Activated T-cell treated with anti-CD3 and anti-CD28 coated beads for 48 hours (primary cell): ENCODE results near the gene PSPH.
A peak's percentile ranks its signal among the peaks of the same experiment; 100 is the strongest.
"Not testable (repeated sequence)": the region's sequence is repeated elsewhere in the genome, so short reads cannot be mapped to it uniquely, and the experiment has no call there.

Experiments used
- DNase-seq: peaks from one replicate; pipeline ENCODE4 v3.0.0-alpha.2; 2020; ENCODE audit warnings: low read depth

PSPH gene

DNA sequence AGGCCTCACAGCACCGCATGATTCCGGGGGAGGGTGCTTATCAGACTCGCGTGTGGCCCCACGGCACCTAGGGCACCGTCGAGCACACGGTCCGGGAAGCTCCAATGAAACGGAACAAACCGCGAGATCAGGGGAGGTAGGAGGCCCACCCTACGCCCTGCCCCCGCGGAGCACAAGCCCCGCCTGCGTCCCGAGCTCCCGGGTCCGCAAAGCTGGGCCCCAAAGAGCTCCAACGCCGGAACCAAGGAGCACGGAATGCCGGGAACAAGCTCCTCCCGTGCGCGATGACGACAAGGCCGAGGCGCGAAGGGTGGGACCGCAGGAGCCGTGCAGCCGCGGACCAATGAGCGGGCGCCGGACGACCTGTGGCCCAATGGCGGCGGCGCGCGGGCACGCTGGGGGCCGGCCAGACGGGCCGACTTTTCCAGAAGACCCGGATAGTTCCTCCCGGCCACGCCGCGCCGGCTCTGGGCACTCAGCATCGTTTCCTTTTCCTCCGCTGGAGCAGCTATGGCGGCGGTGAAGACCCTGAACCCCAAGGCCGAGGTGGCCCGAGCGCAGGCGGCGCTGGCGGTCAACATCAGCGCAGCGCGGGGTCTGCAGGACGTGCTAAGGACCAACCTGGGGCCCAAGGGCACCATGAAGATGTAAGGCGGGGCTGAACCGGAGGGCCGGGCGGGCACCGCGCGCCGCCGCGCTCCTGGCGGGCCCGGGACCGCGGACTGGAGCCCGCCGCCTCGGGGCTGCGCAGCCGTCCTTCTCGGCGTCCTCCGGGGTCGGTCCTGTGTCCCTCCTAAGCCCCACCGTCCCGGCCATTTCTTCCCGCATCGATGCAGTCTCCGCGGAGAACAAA lies at the start of gene PSPH, which contains the start of gene CCT6A:
Gene PSPH (minus strand): TSS at position 106 of the 853 bp plus-strand sequence. CDS start 30,232 bp downstream, outside the sequence.
Gene CCT6A (plus strand): TSS at position 427 of the 853 bp plus-strand sequence. CDS start 84 bp downstream, at position 511.
- DNase-seq = peak; percentile 94

DNA sequence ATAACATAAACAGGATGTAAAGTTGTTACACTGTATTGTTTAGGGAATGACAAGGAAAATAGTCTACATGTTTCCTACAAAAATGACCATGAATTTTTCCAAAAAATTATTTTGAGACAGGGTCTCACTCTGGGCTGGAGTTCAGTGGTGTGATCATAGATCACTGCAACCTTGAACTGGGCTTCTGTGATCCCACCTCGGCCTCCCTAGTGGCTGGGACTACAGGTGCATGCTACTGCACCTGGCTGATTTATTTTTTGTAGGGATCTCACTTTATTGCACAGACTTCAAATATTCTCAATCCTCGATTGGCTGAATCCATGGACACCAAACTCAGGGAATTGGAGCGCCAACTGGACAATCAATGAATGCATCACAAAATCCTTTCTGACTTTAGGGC lies 48.4 kb upstream of the PSPH start:
- no peak for DNase-seq

DNA sequence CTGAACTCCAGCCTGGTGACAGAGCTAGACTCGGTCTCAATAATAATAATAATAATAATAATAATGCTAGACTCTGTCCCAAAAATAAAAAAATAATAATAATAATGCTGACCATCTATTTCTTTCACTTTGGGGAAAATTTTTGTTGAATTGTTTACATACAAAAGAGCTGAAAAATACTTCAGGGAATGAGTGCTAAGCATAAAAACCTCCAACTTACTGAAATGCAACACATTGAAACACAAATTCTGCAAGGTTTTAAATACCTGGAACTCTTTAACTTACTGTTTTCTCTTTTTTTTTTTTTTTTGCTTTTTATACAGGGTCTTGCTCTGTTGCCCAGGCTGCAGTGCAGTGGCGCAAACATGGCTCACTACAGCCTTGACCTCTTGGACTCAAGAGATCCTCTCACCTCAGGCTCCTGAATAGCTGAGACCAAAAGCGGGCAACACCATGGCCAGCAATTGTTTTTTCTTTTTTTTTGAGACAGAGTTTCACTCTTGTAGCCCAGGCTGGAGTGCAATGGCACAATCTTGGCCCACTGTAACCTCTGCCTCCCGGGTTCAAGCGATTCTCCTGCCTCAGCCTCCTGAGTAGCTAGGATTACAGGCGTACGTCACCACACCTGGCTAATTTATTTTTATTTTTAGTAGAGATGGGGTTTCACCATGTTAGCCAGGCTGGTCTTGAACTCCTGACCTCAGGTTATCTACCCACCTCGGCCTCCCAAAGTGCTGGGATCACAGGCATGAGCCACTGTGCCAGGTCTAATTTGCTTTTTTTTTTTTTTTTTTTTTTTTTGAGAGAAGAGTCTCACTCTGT lies 47.2 kb upstream of the PSPH start:
- not testable (repeated sequence) for DNase-seq

DNA sequence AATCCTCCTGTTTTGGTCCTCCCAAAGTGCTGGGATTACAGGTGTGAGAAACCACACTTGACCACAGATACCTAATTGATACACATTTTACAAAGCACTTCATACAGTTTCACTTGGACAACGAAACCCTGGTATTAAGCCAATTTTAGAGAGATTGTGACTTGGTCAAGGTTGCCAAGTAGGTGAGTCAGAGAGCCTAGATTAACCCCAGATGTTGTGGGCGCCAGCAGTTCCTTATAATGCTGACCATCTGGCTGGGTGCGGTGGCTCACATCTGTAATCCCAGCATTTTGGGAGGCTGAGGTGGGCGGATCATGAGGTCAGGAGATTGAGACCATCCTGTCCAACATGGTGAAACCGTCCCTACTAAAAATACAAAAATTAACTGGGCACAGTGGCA lies 46.5 kb upstream of the PSPH start:
- DNase-seq = no peak

DNA sequence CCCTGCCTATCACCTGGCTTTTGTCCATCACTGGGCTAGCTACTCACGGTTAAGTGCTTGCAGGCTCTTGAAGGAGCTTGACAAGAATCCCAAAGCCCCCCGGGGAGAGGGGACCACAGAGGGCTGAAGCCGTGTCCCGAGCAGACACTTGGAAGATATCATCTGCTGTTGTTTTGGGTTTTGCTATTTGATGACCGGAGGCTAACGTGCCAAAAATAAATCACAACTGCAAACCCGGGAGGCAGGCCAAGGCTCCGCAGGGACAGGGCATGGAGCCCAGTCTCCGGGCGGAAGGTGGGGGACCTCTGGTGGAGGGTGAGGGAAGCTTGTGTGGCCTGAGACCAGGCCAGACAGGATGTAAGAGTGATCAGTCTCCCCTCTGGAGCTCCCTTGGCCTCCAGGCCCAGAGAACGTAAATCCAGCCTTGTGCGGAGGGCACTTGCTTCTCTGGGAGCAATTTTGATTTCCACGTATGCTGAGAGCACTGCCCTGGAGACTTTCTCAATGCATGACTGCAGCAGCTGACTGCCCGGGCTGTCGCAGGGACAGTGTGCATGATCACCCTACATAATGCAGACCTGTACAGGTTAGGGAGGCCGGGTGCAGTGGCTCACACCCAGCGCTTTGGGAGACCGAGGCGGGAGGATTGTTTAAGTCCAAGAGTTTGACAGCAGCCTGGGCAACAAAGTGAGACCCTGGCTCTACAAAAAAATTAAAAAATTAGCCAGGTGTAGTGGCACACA lies 41.7 kb upstream of the PSPH start, which contains the start of gene PHKG1:
Gene PHKG1 (minus strand): TSS at position 164 of the 743 bp plus-strand sequence. CDS start 4,011 bp downstream, outside the sequence.
- no peak for DNase-seq

DNA sequence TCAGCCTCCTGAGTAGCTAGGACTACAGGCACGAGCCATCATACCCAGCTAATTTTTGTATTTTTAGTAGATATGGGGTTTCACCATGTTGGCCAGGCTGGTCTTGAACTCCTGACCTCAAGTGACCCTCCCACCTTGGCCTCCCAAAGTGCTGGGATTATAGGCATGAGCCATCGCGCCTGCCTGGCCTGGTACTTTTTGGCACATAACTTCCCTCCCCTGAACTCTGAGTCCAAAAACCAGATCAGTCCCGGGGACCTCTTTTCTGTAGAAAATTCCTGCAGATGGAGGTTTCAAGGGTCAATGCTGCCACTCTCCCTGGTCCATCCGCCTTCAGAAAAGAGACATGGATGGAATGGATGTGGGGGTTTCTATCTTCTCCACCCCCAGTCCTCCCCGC lies 41.1 kb upstream of the PSPH start:
- not testable (repeated sequence) for DNase-seq

DNA sequence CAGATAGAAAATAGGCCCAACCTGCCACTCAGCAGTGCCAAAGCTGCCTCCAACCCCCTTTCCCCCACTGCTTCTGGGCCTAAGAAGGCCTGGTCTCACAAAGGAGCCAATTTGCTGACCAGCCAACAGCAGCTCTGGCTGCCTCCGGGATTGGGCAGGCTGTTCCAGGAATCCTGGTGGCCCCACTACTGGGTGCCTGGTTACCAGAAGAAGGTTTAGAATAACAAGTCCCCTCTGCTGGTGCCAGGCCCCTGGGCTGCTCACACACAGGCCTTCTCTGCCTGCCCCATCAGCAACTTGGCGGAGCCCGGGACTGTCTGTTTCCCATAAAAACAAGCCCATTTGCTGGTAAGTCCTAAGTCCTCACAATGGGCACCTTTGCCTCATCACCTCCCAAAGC lies 40.3 kb upstream of the PSPH start:
- no peak for DNase-seq

DNA sequence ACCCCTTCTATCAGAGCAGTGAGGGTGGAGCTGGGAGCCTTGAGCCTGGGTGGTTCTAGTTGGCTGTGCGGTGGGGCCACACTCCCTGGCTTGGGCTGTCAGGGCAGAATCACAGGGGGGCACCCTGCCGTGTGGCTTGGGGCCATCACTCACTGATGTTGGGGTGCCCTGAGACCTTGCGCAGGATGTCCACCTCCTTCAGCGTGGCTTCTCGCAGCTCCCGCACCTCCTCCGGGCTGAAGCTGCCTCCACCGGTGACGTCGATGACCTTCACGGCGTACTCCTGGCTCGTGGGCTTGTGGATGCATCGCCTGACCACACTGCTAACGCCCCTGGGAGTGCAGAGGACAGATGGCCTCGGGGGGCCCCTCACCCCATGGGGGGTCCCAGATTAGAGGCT lies 36.2 kb upstream of the PSPH start:
- no peak for DNase-seq

DNA sequence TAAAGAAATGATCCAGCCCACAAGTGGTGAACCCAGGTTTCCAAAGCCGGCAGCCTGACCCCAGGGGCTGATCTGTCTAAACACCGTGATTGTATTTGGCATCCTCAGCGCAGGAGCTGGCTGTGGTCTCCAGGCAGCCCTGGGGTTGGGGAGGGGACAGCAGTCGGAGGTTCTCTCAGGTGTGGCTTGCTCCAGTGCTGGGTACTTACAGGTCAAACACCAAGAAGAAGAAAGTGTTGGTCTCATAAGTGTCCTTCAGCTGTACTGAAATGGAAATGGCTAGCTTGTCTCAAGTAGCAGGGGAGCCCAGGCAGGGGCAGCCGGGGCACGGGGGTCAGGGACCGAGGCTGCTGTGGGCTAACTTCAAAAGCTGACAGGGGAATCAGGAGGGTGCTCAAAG lies 35.5 kb upstream of the PSPH start:
- no peak for DNase-seq

DNA sequence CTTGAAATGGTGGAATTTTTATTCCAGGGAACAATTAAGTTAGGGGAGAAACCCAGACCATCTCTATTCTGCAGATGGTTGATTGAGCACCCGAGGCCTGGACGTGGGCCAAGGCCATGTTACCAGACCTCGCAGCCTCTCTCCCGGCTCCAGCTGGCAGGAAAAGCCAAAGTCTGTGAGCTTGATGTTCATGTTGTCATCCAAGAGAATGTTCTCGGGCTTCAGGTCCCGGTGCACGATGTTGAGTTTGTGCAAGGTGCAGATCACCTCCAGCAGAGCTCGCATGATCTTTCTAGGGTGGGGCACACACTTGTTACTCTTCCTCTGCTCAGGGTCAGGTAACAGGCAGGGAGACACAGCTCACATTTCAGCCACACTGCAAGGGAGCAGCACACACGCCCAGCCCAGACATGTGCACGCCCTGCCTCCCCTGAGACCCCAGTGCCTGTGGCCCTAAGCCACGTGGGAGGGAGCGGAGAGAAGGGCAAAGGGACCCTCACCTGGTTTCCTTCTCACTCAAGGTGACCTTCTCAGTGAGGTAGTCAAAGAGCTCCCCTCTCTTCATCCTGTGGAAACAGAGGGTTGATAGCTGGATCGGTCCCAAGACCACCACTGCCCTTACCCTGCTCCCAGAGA lies 32.0 kb upstream of the PSPH start:
- no peak for DNase-seq

DNA sequence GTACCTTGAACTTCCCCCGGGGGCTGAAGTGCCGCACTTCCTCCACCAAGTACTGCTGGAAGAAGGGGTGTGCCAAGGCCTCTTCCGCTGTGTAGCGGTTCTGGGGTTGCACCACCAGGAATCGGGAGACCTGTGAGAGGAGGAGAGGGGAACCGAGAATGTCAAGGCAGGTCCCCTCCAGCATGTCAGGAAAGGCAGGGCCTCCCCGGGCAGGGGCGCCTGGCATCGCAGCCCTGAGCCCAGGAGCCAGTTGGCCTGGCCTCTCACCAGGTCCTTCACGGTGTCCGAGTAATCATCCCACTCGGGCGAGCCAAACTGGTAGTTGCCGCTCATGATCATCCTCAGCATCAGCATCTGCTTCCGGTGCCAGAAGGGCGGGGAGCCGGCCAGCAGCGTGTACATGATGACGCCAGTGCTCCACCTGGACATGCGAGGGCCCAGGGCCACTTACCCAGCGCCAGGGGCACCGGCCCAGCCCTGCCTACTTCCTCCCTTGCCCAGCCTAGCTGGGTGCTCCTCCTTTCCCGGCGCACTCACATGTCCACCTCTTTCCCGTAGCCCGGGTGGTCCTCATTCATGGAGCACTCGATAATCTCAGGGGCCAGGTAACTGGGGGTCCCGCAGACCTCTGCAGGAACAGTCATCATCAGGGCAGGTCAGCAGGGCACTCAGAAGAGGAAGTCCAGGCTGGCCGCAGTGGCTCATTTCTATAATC lies 30.5 kb upstream of the PSPH start:
- no peak for DNase-seq

DNA sequence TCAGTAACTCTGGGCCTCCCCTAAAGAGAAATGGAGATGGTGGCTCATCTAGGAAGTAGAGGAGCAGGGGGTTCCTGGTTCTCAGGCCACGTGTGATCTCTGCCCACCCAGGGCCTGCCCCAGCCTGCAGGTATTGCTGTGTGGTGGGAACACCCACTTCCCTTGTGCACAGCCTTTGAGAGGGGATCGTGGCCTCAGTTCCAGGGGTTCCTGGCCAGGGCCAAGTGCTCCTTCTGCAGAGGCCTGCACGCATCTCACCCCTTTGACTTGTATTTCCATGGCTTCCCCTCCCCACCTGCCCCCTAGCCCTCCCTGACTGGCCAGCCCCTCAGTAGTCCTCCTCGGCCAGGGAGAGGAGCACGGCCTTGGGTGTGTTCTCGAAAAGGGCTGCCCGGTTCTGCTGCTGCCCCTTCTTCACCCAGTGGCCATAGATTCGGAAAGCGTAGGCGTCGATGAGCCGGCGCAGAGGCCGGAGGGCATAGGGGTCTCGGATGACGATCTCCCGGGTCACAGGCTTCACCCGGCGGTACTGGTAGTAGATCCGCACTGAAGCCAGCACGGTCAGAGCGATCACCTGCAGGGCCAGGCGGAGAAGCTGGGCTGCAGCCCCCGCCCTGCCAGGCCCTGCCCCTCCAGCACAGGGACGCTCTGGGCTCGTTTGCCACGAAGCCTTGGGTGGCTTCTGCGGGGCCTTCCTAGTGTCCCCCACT lies 29.6 kb upstream of the PSPH start:
- DNase-seq = not testable (repeated sequence)

DNA sequence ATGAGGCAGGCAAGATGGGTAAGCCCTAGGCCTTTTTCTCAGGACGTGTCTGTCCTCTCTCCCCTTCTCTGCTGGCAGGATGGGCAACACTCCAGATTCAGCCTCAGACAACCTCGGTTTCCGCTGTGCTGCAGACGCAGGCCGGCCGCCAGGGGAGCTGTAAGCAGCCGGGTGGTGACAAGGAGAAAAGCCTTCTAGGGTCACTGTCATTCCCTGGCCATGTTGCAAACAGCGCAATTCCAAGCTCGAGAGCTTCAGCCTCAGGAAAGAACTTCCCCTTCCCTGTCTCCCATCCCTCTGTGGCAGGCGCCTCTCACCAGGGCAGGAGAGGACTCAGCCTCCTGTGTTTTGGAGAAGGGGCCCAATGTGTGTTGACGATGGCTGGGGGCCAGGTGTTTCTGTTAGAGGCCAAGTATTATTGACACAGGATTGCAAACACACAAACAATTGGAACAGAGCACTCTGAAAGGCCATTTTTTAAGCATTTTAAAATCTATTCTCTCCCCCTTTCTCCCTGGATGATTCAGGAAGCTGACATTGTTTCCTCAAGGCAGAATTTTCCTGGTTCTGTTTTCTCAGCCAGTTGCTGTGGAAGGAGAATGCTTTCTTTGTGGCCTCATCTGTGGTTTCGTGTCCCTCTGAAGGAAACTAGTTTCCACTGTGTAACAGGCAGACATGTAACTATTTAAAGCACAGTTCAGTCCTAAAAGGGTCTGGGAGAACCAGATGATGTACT lies 28.4 kb upstream of the PSPH start:
- DNase-seq = no peak

DNA sequence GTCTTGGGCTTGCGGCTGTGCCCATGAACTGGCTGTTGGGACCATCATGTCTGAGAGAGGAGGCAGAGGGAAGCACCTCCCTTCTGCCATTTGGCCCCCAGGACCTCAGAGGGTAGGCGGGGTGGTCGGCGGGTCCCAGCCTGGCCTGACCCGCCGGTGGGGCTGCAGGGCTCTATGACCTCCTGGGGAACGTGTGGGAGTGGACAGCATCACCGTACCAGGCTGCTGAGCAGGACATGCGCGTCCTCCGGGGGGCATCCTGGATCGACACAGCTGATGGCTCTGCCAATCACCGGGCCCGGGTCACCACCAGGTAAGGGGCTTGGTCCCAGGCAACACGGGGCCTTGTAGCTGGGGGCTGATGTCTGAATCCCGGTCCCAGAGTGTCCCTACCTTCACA lies 27.0 kb upstream of the PSPH start:
- no peak for DNase-seq

DNA sequence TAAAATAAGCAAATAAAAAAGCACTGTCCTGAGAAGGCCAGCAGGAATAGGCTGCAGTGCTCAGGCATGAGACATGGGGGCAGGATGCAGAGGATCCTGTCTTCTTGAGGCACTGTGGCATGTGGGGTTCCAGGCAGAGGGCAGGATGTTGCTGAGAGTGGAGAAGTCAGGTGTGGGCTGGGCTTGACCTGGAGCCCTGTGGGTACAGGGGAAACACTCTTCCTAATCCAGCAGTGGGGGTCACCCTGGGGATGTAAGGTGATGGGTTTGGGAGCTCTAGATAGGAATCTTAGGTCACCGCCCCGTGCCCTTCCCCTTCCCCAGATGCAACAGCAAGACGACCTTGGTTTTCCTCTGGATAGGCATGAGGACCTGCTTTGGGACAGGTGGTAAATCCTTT lies 26.4 kb upstream of the PSPH start:
- no peak for DNase-seq

DNA sequence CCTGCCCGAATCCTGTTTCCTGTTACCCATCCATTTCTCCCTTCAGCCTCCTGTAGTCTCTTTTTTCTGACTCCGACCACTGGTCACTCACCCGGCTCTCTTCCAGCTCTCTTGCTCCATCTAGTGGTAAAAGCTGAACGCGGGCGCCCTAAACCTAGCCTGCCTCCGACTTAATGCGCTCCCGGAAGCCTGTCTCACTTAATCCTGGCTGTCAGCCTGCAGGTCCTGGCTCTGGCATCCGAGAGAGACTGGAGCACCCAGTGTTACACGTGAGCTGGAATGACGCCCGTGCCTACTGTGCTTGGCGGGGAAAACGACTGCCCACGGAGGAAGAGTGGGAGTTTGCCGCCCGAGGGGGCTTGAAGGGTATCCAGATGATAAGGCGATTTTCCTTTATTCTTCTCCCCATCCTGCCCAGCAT lies 23.1 kb upstream of the PSPH start:
- DNase-seq = peak; percentile 55

DNA sequence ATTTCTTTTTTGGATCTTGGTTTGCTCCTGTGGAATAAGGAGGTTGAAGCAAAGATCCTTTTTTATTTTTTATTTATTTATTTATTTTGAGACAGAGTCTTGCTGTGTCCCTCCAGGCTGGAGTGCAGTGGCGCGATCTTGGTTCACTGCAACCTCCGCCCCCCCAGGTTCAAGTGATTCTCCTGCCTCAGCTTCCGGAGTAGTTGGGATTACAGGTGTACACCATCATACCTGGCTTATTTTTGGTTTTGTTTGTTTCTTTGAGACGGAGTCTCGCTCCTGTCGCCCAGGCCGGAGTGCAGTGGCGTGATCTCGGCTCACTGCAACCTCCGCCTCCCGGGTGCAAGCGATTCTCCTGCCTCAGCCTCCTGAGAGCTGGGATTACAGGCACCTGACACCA lies 15.1 kb upstream of the PSPH start:
- not testable (repeated sequence) for DNase-seq

DNA sequence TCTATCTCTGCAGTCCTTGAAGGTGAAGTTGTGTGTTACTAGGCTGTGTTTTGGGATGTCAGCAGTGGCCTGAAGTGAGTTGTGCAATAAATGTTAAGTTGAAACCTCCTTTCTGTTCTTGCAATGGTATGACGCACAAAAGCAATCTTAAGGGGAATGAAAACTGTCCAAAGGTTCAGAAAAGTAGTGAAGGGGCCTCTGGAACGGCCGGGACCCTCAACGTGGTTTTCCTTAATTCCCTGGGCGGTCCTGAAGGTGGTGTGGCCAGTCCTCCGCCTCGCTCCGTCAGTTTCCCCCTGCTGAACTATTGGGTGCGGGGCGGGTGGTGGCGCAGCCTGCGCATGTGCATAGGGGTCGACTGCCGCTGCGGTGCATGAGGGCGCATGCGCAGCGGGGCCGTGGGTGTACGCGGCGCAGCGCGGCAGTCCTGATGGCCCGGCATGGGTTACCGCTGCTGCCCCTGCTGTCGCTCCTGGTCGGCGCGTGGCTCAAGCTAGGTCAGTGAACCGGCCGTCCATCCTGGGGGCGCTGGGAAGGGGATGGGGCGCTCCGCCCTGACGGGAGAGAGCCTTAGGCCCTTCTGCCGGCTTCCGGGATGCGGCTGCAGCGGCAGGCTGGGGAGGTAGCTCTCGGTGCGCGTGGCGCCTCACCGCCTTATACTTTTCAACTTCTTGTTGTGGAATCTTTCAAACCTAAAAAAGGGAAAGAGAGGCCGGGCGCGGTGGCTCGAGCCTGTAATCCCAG lies 12.8 kb upstream of the PSPH start, which contains the start of gene SUMF2:
Gene SUMF2 (plus strand): TSS at position 405 of the 744 bp plus-strand sequence. CDS start 26 bp downstream, at position 431.
- DNase-seq = peak; percentile 85

DNA sequence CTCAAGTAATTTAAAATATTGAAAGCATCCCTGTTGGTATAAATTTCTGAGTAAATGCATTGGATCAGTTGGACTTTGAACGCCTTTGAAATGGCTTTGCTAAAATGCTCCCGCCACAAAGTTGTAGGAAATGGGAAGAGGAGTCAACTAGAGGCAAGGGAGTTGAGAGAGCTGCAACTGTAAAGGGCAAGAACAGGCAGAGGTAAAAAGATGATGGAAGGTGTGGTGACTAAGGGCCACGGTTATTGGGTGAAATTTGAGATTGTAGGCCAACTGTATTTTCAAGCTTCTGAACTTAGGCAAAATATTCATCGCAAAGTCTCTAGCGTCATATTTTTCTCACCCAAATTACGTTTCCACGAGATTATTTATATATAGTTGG lies 12.2 kb upstream of the PSPH start:
- DNase-seq = no peak
